GM19043 (cell line): ENCODE results near the gene SLAMF8.
A peak's percentile ranks its signal among the peaks of the same experiment; 100 is the strongest.

ENCODE experiments used
- ATAC-seq: cut with Tn5 transposase; IDR thresholded peaks from one replicate; pipeline ENCODE4 v1.9.1; 2021; ENCODE audit warnings: low read depth; ENCODE audit not compliant: unreplicated experiment

Gene SLAMF8

DNA sequence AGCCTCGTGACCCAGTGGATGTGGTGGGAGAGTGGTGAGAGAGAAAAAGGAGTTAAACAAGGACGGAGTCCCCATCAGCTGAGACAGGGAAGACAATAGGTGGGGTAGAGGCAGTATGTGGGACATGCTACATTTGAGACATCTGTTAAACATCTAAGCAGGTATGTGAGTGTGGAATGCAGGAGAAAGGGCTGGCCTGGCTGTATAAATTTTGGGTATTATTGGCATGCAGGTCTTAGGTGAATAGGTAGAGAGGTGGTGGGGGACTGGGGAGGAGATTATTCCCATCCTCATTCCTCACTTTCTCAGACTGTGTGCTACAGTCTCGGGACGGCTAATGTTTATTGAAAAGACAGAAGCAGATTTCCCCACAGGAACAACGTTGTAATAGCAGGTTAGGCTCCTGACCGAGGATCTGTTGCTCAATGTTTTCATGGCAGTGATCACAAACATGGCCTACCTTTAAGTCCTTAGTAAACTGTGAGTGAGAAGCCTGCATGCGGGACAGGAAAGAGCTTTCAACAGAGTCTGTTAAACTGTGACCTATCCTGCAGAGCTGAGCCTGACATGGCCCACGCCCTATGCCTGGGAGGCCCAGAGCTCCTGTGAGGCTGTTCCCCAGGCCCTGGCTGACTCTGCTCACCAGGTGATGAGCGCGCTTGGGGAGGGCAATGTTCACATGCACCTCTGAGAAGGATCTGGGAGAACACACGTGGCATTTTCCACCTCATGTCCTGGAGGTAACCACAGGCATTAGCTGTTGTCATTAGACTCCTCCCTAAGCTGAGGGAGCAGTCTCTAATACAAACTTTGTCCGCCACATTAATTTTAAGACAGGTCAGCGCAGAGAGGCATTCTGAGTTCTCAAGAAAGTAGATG is 19.3 kb downstream of the SLAMF8 start:
- ATAC-seq, result no peak

- ATAC-seq, result no peak
Observed at GRCh38 chr1:159847231-159847630, 20.6 kb downstream of the SLAMF8 start.

DNA sequence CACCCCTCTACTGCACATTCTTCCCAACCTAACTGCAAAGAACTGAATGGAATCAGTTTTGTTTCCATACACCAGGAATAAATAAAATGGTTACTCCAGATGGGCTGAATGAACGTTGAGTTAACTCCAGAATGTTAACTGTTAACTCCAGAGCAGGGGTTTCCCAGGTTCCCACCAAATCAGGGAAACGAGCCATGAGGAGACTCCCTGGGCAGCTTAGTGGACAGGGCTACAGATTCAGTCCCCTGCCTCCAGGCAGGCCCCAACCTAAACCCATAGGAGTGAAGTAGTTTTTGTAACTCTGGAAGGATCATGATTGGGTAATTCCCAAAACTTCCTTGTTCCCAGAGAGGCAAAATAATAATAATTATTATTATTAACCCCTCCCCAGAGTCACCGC is 21.7 kb downstream of the SLAMF8 start:
- ATAC-seq, result no peak

DNA sequence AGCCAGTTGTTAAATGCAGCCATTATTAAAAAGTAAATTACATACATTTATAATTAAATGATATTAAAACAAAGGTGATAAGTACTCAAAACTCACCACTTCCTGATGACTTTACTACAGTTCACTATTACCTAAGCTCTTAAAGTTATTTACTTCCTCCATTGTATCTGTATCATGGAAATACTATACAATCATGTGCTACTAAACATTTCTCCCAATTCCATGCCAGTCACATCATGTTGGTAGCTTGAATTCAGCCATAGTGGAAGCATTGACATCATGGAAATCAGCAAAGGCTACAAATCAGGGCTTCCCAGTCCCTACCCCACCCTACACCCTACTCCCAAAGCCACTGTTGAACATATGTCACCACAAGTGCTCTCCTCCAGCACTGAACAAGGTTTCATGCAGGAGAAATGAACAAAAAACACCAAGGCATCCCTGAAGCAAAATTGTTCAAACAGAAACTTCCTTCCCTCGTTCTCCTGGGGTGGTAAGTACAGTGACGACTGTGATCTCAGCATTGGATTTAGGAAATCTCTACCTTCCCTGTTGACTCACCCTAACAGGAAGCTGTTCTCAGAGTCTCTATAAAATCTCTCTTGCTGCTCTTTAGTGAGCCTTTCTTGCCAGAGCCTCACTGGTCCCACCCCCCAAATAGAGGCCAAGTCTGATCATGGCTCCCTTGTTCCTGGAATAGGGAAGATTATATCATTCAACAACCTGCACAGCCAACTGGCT is 23.1 kb downstream of the SLAMF8 start:
- no peak for ATAC-seq

DNA sequence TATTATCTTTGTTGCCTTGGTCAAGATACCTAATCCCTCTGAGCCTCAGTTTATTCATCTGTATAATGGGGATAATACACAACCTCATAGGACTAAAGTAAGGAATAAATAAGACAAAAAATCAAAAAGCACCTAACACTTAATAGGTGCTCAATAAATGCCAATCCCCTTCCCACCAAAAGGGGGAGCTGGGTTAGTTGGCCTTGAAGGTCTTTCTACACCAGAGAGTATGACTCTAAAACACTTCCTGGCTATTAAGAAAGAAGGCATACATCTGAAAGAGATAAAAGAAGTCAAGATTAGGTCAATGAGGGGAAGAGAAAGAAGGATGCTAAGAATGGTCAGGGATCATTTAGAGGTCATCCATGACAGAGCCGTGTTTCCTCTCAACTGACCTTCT is 24.7 kb downstream of the SLAMF8 start:
- ATAC-seq, result no peak

DNA sequence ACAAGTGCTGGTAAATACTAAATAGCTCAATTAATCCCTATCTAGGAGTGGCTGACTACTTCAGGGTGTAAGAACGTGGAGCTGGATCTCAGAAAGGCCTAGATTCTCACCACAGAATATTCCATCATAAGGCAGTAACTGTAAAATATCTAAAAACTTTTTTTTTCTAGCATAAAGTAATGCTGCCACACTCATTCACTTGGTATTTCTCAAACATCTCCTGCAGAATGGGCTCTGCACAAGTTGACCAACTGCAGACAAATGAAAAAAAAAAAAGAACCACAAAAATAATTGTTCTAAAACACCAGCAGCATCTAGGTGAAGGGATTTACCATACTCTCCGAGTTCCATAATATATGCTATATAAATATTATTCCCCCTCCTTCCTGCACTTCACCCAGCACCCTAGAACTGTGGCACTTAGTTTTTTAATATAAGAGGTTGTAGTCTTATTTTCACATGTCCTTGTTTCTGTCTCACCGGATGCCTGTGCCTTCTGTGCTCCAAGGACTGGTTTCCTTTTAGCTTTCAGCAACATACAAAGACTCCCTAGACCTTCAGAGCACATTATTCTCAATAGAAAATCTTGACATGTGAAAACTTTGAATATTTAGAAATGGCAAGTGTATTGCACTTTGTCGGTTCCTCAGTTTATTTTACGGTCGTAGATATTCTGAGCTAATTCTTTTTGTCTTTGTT is 26.9 kb downstream of the SLAMF8 start:
- no peak for ATAC-seq

DNA sequence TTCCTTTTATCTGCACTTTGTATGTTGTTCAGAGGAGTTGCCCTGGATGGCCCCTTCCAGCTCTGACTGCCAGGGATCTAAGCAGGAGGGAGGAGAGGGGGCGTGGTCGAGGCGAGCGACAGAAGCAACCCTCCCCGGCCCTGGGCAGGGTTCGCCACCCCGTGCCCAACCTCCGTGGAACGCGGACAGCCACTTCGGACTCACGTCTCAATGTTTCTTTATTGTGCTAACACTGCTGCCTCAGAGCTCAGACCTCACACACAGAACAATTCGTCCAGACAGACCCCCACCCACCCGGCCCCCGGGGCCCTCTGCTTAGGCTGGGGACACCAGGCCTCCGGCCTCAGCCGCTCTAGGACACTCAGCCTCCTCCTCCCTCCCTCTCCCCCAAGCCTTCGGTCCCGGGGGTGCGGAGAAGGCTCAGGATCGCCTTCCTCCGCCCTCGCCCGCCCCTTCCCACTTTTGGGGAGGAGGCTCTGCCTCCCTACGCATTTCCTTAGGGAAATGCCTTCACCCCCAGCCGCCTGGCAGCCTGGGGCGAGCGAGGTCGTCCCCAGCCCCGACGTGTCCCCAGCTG is 27.5 kb downstream of the SLAMF8 start:
- no peak for ATAC-seq

DNA sequence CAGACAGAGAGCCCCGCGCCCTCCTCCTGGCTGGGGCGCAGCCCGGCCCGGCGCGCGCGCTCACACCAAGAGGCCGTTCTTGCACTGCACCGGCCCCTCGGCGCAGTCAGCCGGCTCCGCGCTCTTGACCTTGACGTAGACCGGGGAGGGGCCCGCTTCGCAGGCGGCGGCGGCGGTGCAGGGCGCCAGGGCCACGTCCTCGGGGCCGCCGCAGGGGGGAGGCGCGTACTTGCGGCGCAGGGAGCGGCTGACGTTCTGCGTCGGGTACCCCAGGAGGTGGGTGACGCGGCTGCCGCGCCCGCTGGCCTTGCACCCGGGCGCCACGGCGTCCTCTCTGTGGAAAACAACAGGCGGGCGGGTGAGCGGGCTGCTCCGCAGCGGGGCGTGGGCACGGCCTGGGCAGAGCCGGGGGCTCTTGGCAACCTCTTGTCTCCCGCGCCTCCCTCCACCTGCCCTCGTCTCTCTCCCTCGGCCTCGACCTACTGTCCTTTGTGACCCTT is 28.1 kb downstream of the SLAMF8 start:
- peak; percentile 80 for ATAC-seq

DNA sequence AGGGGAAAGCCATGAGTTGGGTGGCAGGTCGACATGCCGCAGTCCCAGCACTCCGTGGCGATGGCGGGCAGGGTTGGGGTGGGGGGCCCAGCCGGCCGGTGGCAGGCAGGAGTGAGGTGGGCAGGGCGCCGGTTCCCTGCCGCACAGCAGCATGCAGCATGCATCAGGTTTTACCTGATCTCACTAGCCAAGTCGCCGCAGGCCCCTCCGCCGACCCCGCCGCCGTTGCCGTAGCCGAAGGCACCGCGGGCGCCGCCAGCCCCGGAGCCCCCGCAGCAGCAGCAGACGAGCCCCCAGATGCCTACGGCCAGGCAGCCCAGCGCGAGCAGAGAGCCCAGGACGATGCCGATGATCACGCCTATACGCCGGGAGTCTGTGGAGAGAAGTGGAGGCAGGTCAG is 29.0 kb downstream of the SLAMF8 start:
- no peak for ATAC-seq

DNA sequence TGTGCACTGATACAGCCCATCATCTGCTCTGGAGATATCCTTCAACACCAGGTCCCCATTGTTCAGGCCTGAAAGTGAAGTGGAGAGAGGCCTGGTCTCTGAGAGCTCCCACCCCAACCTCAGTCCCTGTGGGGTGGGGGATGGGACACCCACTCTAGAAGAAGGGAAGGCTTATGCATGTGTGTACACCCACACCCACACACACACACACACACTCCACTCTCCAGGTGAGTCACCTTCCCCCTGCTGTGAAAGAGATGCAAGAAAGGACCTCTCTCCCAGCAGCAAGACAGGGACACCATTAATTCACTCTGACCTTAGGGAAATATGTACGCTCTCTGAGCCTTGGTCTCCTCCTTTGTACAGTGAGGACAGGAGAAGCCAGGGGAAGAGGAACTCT is 29.9 kb downstream of the SLAMF8 start:
- no peak for ATAC-seq

DNA sequence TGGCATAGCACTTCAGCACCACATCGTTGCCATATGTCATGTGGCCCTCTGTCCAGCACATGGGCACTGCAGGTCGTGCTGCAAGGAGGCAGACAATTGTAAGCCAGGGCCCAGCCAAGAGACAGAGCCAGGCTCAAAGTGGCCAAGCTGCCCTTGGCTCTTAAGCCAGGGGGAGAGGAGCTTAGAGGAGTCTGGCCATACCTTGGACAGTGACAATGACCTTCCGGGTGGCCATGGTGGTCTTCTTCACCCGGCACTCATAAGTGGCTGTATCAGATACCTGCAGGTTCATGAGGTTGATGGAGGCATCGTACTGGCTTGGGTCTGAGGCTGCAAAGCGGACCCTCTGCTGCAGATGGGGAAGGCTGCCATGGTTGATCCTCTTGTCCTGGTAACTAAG is 31.2 kb downstream of the SLAMF8 start:
- ATAC-seq, result no peak

DNA sequence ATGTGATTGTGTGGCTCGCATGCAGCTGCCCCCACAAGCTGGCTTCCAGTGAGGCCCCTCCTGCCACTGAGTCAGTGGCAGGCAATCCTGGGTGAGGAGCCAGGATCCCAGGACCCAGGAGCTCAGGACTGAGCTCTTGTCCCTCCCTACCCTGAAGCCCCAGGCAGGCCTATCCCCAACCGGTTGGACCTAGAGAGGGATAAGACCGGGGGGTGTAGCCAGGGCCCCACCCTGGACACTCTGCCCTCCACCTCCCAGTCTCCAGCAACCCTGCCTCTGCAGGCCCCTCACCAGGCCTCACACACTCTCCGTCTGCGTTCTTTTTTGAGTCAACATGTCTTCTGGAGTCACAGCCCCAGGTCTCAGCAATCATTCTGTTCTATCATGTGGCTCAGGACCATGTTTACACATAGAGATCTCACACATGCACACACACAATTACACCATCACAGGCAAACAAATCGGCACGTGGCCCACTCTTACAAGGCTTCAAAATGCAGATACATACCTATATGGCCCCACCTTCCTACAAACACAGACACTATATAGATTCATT is 33.2 kb downstream of the SLAMF8 start:
- ATAC-seq, result no peak

DNA sequence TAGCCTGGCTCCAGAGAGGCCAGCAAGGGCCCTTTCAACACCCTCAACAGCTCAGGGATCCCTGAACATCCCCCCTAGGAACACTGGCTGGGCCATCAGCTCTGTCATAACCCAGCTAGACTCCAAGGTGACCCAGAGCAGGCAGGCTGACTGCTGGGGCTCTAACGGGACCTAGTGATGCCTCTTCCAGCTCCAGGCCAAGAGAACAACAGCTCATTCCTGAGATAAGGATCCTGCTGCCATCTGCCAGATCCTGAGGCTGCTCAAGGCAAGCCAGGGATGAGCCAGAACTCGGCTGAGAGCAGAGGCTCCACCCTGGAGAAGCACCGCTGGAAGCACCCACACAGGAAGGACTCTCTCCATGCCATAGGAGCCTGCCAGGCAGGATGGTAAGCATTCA is 33.8 kb downstream of the SLAMF8 start:
- ATAC-seq, result no peak

GRCh38 chr1:159861218-159861617 is 34.5 kb downstream of the SLAMF8 start:
- ATAC-seq, result no peak

DNA sequence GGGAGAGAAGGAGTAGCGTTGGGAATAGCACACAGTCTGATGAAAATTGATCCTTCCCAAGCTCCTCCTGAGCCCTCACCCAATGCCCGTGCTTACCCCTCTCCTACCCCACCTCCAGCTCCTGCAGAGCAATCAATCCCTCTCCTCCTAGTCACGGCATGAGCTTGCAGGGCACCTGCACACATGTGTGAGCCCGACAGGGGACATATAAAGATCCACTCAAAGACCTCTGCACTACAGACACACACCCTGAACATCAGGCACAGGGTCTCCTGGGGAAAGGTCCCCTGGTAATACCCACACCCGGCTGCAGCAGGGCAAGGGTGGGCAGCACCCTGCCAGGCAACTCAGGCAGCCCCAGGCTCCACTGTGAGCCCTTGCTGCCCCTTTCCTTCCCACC is 35.4 kb downstream of the SLAMF8 start:
- ATAC-seq, result no peak

DNA sequence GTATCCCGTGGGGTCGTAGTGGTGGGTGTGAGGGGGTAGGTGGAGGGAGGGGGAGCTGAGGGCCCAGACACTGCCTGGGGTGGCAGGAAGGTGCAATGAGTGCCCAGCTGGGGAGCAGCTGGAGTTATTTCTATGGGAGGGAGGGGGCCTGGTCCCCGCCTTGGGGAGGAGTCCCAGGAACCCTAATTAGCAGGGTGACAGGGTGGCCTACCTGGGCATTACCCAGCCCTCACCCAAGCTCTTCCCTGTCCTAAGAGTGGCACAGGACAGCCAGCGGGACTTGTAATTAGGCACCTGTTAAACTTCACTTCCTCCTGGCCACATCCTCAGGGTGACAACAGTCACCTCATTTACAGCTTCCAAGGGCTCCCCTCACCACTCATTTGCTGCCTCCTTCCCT is 35.9 kb downstream of the SLAMF8 start, which contains the start of gene VSIG8:
Gene VSIG8, minus strand, starts transcription at position 101 of the 400 bp plus-strand sequence. CDS start 136 bp downstream, outside the sequence.
- ATAC-seq, result no peak

GRCh38 chr1:159864262-159864661 is 37.6 kb downstream of the SLAMF8 start:
- no peak for ATAC-seq

- ATAC-seq, result no peak
Observed at GRCh38 chr1:159866066-159866465, 39.4 kb downstream of the SLAMF8 start.

- ATAC-seq, result no peak
Observed at GRCh38 chr1:159866905-159867663, 40.4 kb downstream of the SLAMF8 start.

- ATAC-seq, result no peak
Observed at GRCh38 chr1:159867664-159868026, 41.0 kb downstream of the SLAMF8 start.
